NT2/D1 (cell line): ENCODE results near the gene CLTC.

Experiments used
- YY1 ChIP-seq: IDR thresholded peaks from 2 replicates; pipeline ENCODE4 v1.6.1; 2011; ENCODE audit not compliant: insufficient read length, insufficient read depth
- ZNF274 ChIP-seq: IDR thresholded peaks from 2 replicates; pipeline ENCODE4 v1.6.1; 2011; ENCODE audit warnings: mild to moderate bottlenecking, low read depth, low read length

DNA sequence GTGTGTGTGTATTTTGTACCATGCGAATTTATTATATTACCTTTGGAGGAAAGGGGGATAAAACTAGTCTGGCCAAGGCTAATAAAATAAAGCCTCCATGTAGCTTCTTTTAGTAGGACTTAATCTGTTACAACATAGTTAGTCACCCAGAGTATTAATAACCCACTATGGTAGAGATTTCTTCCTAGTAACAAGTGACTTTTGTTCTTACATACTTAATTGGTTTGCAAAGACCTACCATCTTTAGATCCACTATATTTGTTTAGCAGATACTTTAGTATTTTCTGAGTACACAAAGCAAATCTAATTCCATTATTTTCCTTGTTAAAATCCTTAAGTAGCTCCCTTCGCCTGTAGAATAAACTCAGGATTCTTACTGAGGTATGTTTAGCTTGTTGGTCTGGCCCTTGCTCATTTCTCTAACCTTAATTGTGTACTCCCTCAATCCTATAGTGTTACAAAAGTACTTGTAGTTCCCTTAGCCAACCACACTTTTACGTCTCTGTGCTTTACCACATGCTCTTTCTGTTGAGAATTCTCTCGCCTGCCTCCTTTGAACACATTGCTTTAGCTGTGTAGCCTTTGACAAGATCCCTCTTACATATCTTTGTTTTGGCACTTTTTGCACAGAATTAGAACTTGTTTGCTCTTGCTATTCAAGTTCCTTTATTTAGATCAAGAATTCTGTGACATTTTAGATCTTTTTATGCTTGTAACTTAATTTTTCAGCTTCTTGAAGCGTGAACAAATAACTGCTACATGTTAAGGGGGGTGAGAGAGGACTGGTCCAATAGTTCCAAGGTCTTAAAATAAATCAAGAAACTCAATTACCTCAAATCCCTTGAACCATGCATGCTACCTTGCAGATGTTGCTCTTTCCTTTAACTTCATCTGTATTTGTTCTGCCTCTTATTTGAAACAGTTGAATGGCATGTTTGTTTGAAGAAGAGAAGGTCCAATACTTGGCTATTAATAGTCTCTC is 23.8 kb downstream of the CLTC start:
- TF ChIP-seq ZNF274 (no peak), YY1 (no peak)
